GM23338 (cell line): Measurements from ENCODE around the gene SLC40A1.

Source experiments
- CTCF ChIP-seq, 2 experiments: fragments of 200-600 bp in 1 of 2; sonication (generic) in 1 of 2; conservative IDR thresholded peaks; 2 replicates each; pipeline versions ENCODE4 v1.5.1 to v1.6.1; 2016 to 2017; ENCODE audit warnings: antibody characterized with exemption in 2 of 2, low read depth in 2 of 2, mild to moderate bottlenecking in 2 of 2, moderate library complexity in 1 of 2
- ETS1 ChIP-seq: IDR thresholded peaks from 2 replicates; pipeline ENCODE4 v1.6.1; 2016; ENCODE audit warnings: antibody characterized with exemption
- EZH2 ChIP-seq: fragments of 200-600 bp; sonication (generic); IDR thresholded peaks from one replicate; pipeline ENCODE4 v1.8.0; 2017; ENCODE audit warnings: antibody characterized with exemption, mild to moderate bottlenecking, low read depth; ENCODE audit not compliant: unreplicated experiment
- EZH2phosphoT487 ChIP-seq: fragments of 200-600 bp; sonication (generic); IDR thresholded peaks from one replicate; pipeline ENCODE4 v1.8.1; 2018; ENCODE audit warnings: antibody characterized with exemption; ENCODE audit not compliant: unreplicated experiment
- POLR2AphosphoS5 ChIP-seq: IDR thresholded peaks from 2 replicates; pipeline ENCODE4 v1.6.1; 2016; ENCODE audit warnings: antibody characterized with exemption, low read depth
- ZNF114 ChIP-seq: fragments of 250-450 bp; sonication (Bioruptor Pico); IDR thresholded peaks from 2 replicates; pipeline ENCODE4 v1.5.0; 2020; ENCODE audit warnings: mild to moderate bottlenecking, moderate library complexity

- TF ChIP-seq CTCF (conservative IDR thresholded peaks at IDR 0.05; ENCODE audit: low read depth in 2 of 2) = no peak
- no peak for TF ChIP-seq POLR2AphosphoS5
- TF ChIP-seq ETS1 = no peak
- no peak for TF ChIP-seq EZH2
- no peak for TF ChIP-seq EZH2phosphoT487
- no peak for TF ChIP-seq ZNF114 (CRISPR knock-in tag)
These were observed 31.1 kb downstream of the SLC40A1 start for GRCh38 chr2:189549449-189549832.
